ENCODE results near the gene PRKRIP1. TPM values are rescaled to one million over a fixed set of nuclear protein-coding genes. Genes with fewer than 3 reads are reported as not detected.
"Not testable (repeated sequence)": the region's sequence is repeated elsewhere in the genome, so short reads cannot be mapped to it uniquely, and the experiment has no call there.

PRKRIP1 gene
- total RNA-seq, 2 experiments from 2014 or later = 27.2 to 28.3 TPM

GRCh38 chr7:102468478-102469350 lies 72.6 kb downstream of the PRKRIP1 start:
- Mint-ChIP-seq H3K27me3 (no peaks in the 10 kb centered on the region), H3K27ac (no peak overlapping the region), H3K36me3 (ENCODE audit: low read depth) (peaks cover 16% of the 10 kb centered on the region), H3K4me3 (no peak overlapping the region), H3K9me3 (no peaks in the 10 kb centered on the region), H3K4me1 (peaks cover 20% of the 10 kb centered on the region)
- CTCF ChIA-PET = interaction anchor here (0.7 to 1.5 kb wide), 2 partner anchors 64 to 70 kb away, joined by 3 to 4 read pairs; no protein-coding TSS in a partner anchor
- POLR2A ChIA-PET = no interaction called here
- DNase-seq = no peak

GRCh38 chr7:102469351-102469971 lies 73.3 kb downstream of the PRKRIP1 start:
- no peak for DNase-seq
- H3K27ac Mint-ChIP-seq = no peak overlapping the region

GRCh38 chr7:102469972-102470825 lies 74.0 kb downstream of the PRKRIP1 start:
- no peaks in the 10 kb centered on the region for H3K27me3 Mint-ChIP-seq
- ChIA-PET CTCF (interaction anchor here (1.5 kb wide), 1 partner anchor 66 kb away, joined by 3 read pairs; no protein-coding TSS in a partner anchor), POLR2A (no interaction called here)
- H3K9me3 Mint-ChIP-seq = no peaks in the 10 kb centered on the region
- no peak for DNase-seq
- H3K4me1 Mint-ChIP-seq = peaks cover 14% of the 10 kb centered on the region
- no peak overlapping the region for H3K27ac Mint-ChIP-seq
- H3K36me3 Mint-ChIP-seq (ENCODE audit: low read depth) = peaks cover 16% of the 10 kb centered on the region
- no peak overlapping the region for H3K4me3 Mint-ChIP-seq

More at GRCh38 chr7:102469351-102469971, 73.3 kb downstream of the PRKRIP1 start:
- Mint-ChIP-seq H3K4me1 (peaks cover 14% of the 10 kb centered on the region), H3K9me3 (no peaks in the 10 kb centered on the region), H3K4me3 (no peak overlapping the region), H3K36me3 (ENCODE audit: low read depth) (peaks cover 16% of the 10 kb centered on the region), H3K27me3 (no peaks in the 10 kb centered on the region)
- CTCF ChIA-PET = interaction anchor here (1.5 kb wide), 1 partner anchor 65 kb away, joined by 3 read pairs; no protein-coding TSS in a partner anchor
- POLR2A ChIA-PET = no interaction called here

- DNase-seq = no peak
- Mint-ChIP-seq H3K27me3 (no peaks in the 10 kb centered on the region), H3K4me3 (no peak overlapping the region), H3K4me1 (peaks cover 4% of the 10 kb centered on the region), H3K36me3 (ENCODE audit: low read depth) (peaks cover 15% of the 10 kb centered on the region), H3K27ac (no peak overlapping the region), H3K9me3 (no peaks in the 10 kb centered on the region)
- POLR2A ChIA-PET = no interaction called here
- CTCF ChIA-PET = no interaction called here
Measured at GRCh38 chr7:102471791-102472125, 75.6 kb downstream of the PRKRIP1 start.

GRCh38 chr7:102472126-102473041 lies 76.2 kb downstream of the PRKRIP1 start:
- Mint-ChIP-seq H3K27me3 (no peaks in the 10 kb centered on the region), H3K9me3 (no peaks in the 10 kb centered on the region), H3K36me3 (ENCODE audit: low read depth) (peaks cover 11% of the 10 kb centered on the region), H3K4me1 (no peaks in the 10 kb centered on the region), H3K4me3 (no peak overlapping the region), H3K27ac (no peak overlapping the region)
- DNase-seq = no peak
- ChIA-PET POLR2A (no interaction called here), CTCF (no interaction called here)

- no peaks in the 10 kb centered on the region for H3K4me1 Mint-ChIP-seq
Measured at GRCh38 chr7:102473271-102473991, 77.3 kb downstream of the PRKRIP1 start.

GRCh38 chr7:102474116-102474515 lies 78.0 kb downstream of the PRKRIP1 start:
- H3K9me3 Mint-ChIP-seq, DNase-seq, H3K27me3 Mint-ChIP-seq, H3K27ac Mint-ChIP-seq, CTCF ChIA-PET, H3K4me3 Mint-ChIP-seq, POLR2A ChIA-PET, H3K4me1 Mint-ChIP-seq: not testable (repeated sequence)
- H3K36me3 Mint-ChIP-seq (ENCODE audit: low read depth) = peaks cover 11% of the 10 kb centered on the region

More at GRCh38 chr7:102473271-102473991, 77.3 kb downstream of the PRKRIP1 start:
- Mint-ChIP-seq H3K27me3 (no peaks in the 10 kb centered on the region), H3K27ac (no peak overlapping the region), H3K9me3 (no peaks in the 10 kb centered on the region), H3K4me3 (no peak overlapping the region), H3K36me3 (ENCODE audit: low read depth) (peaks cover 11% of the 10 kb centered on the region)
- CTCF ChIA-PET = no interaction called here
- POLR2A ChIA-PET = no interaction called here
- no peak for DNase-seq

- POLR2A ChIA-PET, DNase-seq, H3K4me1 Mint-ChIP-seq, H3K27me3 Mint-ChIP-seq, CTCF ChIA-PET, H3K27ac Mint-ChIP-seq, H3K9me3 Mint-ChIP-seq, H3K4me3 Mint-ChIP-seq: not testable (repeated sequence)
- peaks cover 11% of the 10 kb centered on the region for H3K36me3 Mint-ChIP-seq (ENCODE audit: low read depth)
Measured at GRCh38 chr7:102474736-102475435, 78.7 kb downstream of the PRKRIP1 start.

Other genes starting within 250 kb of the PRKRIP1 start
- 1 to 10 TPM; 2.1 to 2.3 TPM for gene SH2B2, start 109.5 kb upstream of the PRKRIP1 start, total RNA-seq
- under 1 TPM in 1 of 2 experiments, not detected in 1; 0.13 TPM for gene SPDYE6, start 39.9 kb upstream of the PRKRIP1 start, total RNA-seq
- 10 to 100 TPM; 59.5 to 61.9 TPM for gene ORAI2, start 37.2 kb downstream of the PRKRIP1 start, total RNA-seq
- 10 to 100 TPM in 1 of 2 experiments, 1 to 10 TPM in 1; 9.4 to 10.4 TPM for gene ALKBH4, start 68.5 kb downstream of the PRKRIP1 start, total RNA-seq
- gene LRWD1, start 68.6 kb downstream of the PRKRIP1 start, total RNA-seq = 10 to 100 TPM; 19.5 to 19.8 TPM
- 10 to 100 TPM; 41.7 to 46.5 TPM for gene POLR2J, start 82.6 kb downstream of the PRKRIP1 start, total RNA-seq
- gene RASA4B, start 121.4 kb downstream of the PRKRIP1 start, total RNA-seq = 1 to 10 TPM; 8.7 to 9.6 TPM
- gene UPK3BL2, start 147.3 kb downstream of the PRKRIP1 start, total RNA-seq = 10 to 100 TPM; 13.2 to 14.0 TPM
- gene SPDYE2, start 154.9 kb downstream of the PRKRIP1 start, total RNA-seq = under 1 TPM in 1 of 2 experiments, not detected in 1; 0.15 TPM
- gene POLR2J3, start 176.2 kb downstream of the PRKRIP1 start, total RNA-seq = 10 to 100 TPM; 24.9 to 25.0 TPM
- gene RASA4, start 220.4 kb downstream of the PRKRIP1 start, total RNA-seq = 10 to 100 TPM; 26.6 to 27.8 TPM
- gene UPK3BL1, start 246.4 kb downstream of the PRKRIP1 start, total RNA-seq = 10 to 100 TPM; 12.2 to 13.9 TPM